ENCODE measurements around the gene GASK1B.

The GASK1B gene

GRCh38 chr4:158209825-158210807, 37.3 kb upstream of the GASK1B start, which contains the start of gene TMEM144:
TSS of gene TMEM144 (plus strand) at chr4:158210486. CDS start at chr4:158212668, 2,182 bp downstream.
- TF ChIP-seq YY1 (IDR thresholded peaks at IDR 0.05; ENCODE audit: insufficient read depth, insufficient read length) (no peak), SUZ12 (IDR thresholded peaks at IDR 0.05; ENCODE audit: extremely low read depth, insufficient read depth, insufficient read length) (no peak), ZNF274 (IDR thresholded peaks at IDR 0.05; ENCODE audit: low read depth, low read length) (no peak)
- no peaks in the 10 kb centered on the region for H3K36me3 ChIP-seq (ENCODE audit: insufficient read depth, insufficient read length, low read length)
- peak; percentile 47 for DNase-seq (ENCODE audit: low read depth, low spot score)
- H3K27me3 ChIP-seq (ENCODE audit: insufficient read depth, insufficient read length): no peaks in the 10 kb centered on the region
- peak within 1 kb of the TSS; percentile 57 for H3K9ac ChIP-seq (ENCODE audit: insufficient read length, low read depth)
- peak within 1 kb of the TSS; percentile 45 for H3K4me3 ChIP-seq (ENCODE audit: insufficient read length, low read depth)
- H3K9me3 ChIP-seq (ENCODE audit: insufficient read depth, low read length): no peaks in the 10 kb centered on the region
- H3K4me1 ChIP-seq (ENCODE audit: insufficient read depth, insufficient read length): no peaks in the 10 kb centered on the region

- no peak overlapping the region for H3K9ac ChIP-seq (ENCODE audit: insufficient read length, low read depth)
- no peak overlapping the region for H3K4me3 ChIP-seq (ENCODE audit: insufficient read length, low read depth)
- TF ChIP-seq ZNF274 (IDR thresholded peaks at IDR 0.05; ENCODE audit: low read depth, low read length) (no peak), YY1 (IDR thresholded peaks at IDR 0.05; ENCODE audit: insufficient read depth, insufficient read length) (no peak), SUZ12 (IDR thresholded peaks at IDR 0.05; ENCODE audit: extremely low read depth, insufficient read depth, insufficient read length) (no peak)
- no peaks in the 10 kb centered on the region for H3K9me3 ChIP-seq (ENCODE audit: insufficient read depth, low read length)
- no peaks in the 10 kb centered on the region for H3K27me3 ChIP-seq (ENCODE audit: insufficient read depth, insufficient read length)
- no peaks in the 10 kb centered on the region for H3K4me1 ChIP-seq (ENCODE audit: insufficient read depth, insufficient read length)
- H3K36me3 ChIP-seq (ENCODE audit: insufficient read depth, insufficient read length, low read length): no peaks in the 10 kb centered on the region
- DNase-seq (ENCODE audit: low read depth, low spot score): no peak
These were observed 36.3 kb upstream of the GASK1B start for GRCh38 chr4:158208963-158209640.

DNA sequence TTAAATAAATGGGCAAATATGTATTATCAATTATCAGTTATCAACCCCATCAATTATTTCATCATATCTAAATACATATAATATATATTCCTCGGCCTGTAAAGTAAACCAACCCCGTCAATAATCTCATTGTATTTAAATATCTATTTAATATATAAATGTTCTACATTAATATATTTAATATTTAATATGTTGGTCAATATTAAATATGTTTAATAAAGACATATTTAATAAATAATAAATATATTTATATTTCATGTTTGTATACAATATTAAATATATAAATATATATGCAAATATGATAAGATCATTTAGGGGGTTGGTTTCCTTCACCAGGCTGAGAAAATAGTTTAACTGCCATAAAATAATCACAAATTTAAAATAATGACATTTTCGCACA, 31.1 kb upstream of the GASK1B start:
- H3K4me3 ChIP-seq (ENCODE audit: insufficient read length, low read depth): no peak overlapping the region
- H3K36me3 ChIP-seq (ENCODE audit: insufficient read depth, insufficient read length, low read length): no peaks in the 10 kb centered on the region
- H3K9me3 ChIP-seq (ENCODE audit: insufficient read depth, low read length): no peaks in the 10 kb centered on the region
- no peak for DNase-seq (ENCODE audit: low read depth, low spot score)
- H3K27me3 ChIP-seq (ENCODE audit: insufficient read depth, insufficient read length): no peaks in the 10 kb centered on the region
- H3K9ac ChIP-seq (ENCODE audit: insufficient read length, low read depth): no peak overlapping the region
- no peaks in the 10 kb centered on the region for H3K4me1 ChIP-seq (ENCODE audit: insufficient read depth, insufficient read length)
- TF ChIP-seq ZNF274 (IDR thresholded peaks at IDR 0.05; ENCODE audit: low read depth, low read length) (no peak), SUZ12 (IDR thresholded peaks at IDR 0.05; ENCODE audit: extremely low read depth, insufficient read depth, insufficient read length) (no peak), YY1 (IDR thresholded peaks at IDR 0.05; ENCODE audit: insufficient read depth, insufficient read length) (no peak)

GRCh38 chr4:158203436-158203835, 30.6 kb upstream of the GASK1B start:
- no peaks in the 10 kb centered on the region for H3K4me1 ChIP-seq (ENCODE audit: insufficient read depth, insufficient read length)
- H3K9me3 ChIP-seq (ENCODE audit: insufficient read depth, low read length): no peaks in the 10 kb centered on the region
- DNase-seq (ENCODE audit: low read depth, low spot score): no peak
- no peaks in the 10 kb centered on the region for H3K36me3 ChIP-seq (ENCODE audit: insufficient read depth, insufficient read length, low read length)
- H3K27me3 ChIP-seq (ENCODE audit: insufficient read depth, insufficient read length): no peaks in the 10 kb centered on the region
- H3K9ac ChIP-seq (ENCODE audit: insufficient read length, low read depth): no peak overlapping the region
- no peak for TF ChIP-seq YY1 (IDR thresholded peaks at IDR 0.05; ENCODE audit: insufficient read depth, insufficient read length)
- TF ChIP-seq ZNF274 (IDR thresholded peaks at IDR 0.05; ENCODE audit: low read depth, low read length): no peak
- no peak for TF ChIP-seq SUZ12 (IDR thresholded peaks at IDR 0.05; ENCODE audit: extremely low read depth, insufficient read depth, insufficient read length)
- no peak overlapping the region for H3K4me3 ChIP-seq (ENCODE audit: insufficient read length, low read depth)

DNA sequence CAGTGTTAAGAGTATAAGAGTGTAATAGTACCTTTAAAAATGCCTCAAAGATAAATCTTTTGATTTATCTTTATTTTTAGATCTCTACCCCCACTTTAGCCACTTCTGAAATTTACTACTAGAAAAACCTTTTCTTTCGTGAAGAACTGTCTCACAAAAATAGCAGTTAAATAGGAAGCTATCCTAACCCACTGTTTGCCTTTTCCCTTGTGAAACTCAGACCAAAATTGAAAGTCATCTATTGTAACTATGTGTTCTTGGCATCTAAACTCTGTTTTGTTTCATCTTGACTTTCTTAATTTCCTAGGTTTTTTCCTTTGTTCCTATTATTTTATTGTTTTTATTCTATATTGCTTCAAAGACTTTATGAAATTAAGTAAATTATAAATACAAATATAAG, 29.7 kb upstream of the GASK1B start:
- no peaks in the 10 kb centered on the region for H3K27me3 ChIP-seq (ENCODE audit: insufficient read depth, insufficient read length)
- DNase-seq (ENCODE audit: low read depth, low spot score): no peak
- H3K4me1 ChIP-seq (ENCODE audit: insufficient read depth, insufficient read length): no peaks in the 10 kb centered on the region
- no peaks in the 10 kb centered on the region for H3K9me3 ChIP-seq (ENCODE audit: insufficient read depth, low read length)
- TF ChIP-seq YY1 (IDR thresholded peaks at IDR 0.05; ENCODE audit: insufficient read depth, insufficient read length) (no peak), SUZ12 (IDR thresholded peaks at IDR 0.05; ENCODE audit: extremely low read depth, insufficient read depth, insufficient read length) (no peak), ZNF274 (IDR thresholded peaks at IDR 0.05; ENCODE audit: low read depth, low read length) (no peak)
- H3K36me3 ChIP-seq (ENCODE audit: insufficient read depth, insufficient read length, low read length): no peaks in the 10 kb centered on the region
- no peak overlapping the region for H3K4me3 ChIP-seq (ENCODE audit: insufficient read length, low read depth)
- no peak overlapping the region for H3K9ac ChIP-seq (ENCODE audit: insufficient read length, low read depth)

DNA sequence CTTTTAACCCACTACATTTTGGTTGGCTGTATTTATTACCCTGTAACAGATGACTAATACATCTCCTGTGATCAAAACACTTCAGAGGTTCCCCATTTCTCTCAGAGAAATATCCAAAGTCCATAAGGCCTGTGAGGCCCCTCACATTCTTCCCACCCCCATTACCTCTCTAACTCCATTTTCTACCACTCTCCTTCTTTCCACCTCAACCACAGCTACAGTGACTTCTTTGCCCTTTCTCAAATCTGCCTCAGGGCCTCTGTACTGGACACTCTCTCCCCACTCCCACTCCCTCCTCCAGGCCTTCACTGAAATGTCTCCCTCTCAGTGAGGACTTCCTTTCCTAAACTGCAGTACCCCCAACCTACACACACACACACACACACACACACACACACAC, 29.1 kb upstream of the GASK1B start:
- no peaks in the 10 kb centered on the region for H3K9me3 ChIP-seq (ENCODE audit: insufficient read depth, low read length)
- DNase-seq (ENCODE audit: low read depth, low spot score): no peak
- TF ChIP-seq YY1 (IDR thresholded peaks at IDR 0.05; ENCODE audit: insufficient read depth, insufficient read length): no peak
- no peak for TF ChIP-seq SUZ12 (IDR thresholded peaks at IDR 0.05; ENCODE audit: extremely low read depth, insufficient read depth, insufficient read length)
- no peak for TF ChIP-seq ZNF274 (IDR thresholded peaks at IDR 0.05; ENCODE audit: low read depth, low read length)
- no peaks in the 10 kb centered on the region for H3K4me1 ChIP-seq (ENCODE audit: insufficient read depth, insufficient read length)
- no peak overlapping the region for H3K9ac ChIP-seq (ENCODE audit: insufficient read length, low read depth)
- no peaks in the 10 kb centered on the region for H3K36me3 ChIP-seq (ENCODE audit: insufficient read depth, insufficient read length, low read length)
- H3K27me3 ChIP-seq (ENCODE audit: insufficient read depth, insufficient read length): no peaks in the 10 kb centered on the region
- no peak overlapping the region for H3K4me3 ChIP-seq (ENCODE audit: insufficient read length, low read depth)

GRCh38 chr4:158201322-158201721, 28.5 kb upstream of the GASK1B start:
- Histone ChIP-seq H3K4me3 (ENCODE audit: insufficient read length, low read depth) (no peak overlapping the region), H3K27me3 (ENCODE audit: insufficient read depth, insufficient read length) (no peaks in the 10 kb centered on the region), H3K9me3 (ENCODE audit: insufficient read depth, low read length) (no peaks in the 10 kb centered on the region), H3K4me1 (ENCODE audit: insufficient read depth, insufficient read length) (no peaks in the 10 kb centered on the region), H3K9ac (ENCODE audit: insufficient read length, low read depth) (no peak overlapping the region), H3K36me3 (ENCODE audit: insufficient read depth, insufficient read length, low read length) (no peaks in the 10 kb centered on the region)
- TF ChIP-seq SUZ12 (IDR thresholded peaks at IDR 0.05; ENCODE audit: extremely low read depth, insufficient read depth, insufficient read length) (no peak), YY1 (IDR thresholded peaks at IDR 0.05; ENCODE audit: insufficient read depth, insufficient read length) (no peak), ZNF274 (IDR thresholded peaks at IDR 0.05; ENCODE audit: low read depth, low read length) (no peak)
- no peak for DNase-seq (ENCODE audit: low read depth, low spot score)
